Endodermal cell (in vitro differentiated cells): ENCODE data around the gene EPHA6. TPM values are rescaled to one million over a fixed set of nuclear protein-coding genes. Genes with fewer than 3 reads are reported as not detected.

Experiments
- DNase-seq: peaks from one replicate; pipeline ENCODE4 v3.0.0-alpha.2; 2017
- H3K27ac ChIP-seq: 2 replicates; pipeline ENCODE4 v1.5.1; 2013; ENCODE audit warnings: mild to moderate bottlenecking, low read depth, low read length, moderate library complexity
- H3K27me3 ChIP-seq: 2 replicates; pipeline ENCODE4 v1.6.1; 2013; ENCODE audit warnings: mild to moderate bottlenecking, low read length, moderate library complexity; ENCODE audit not compliant: insufficient read depth, control insufficient read depth, poor library complexity, severe bottlenecking
- H3K36me3 ChIP-seq: 2 replicates; pipeline ENCODE4 v1.7.0; 2013; ENCODE audit warnings: mild to moderate bottlenecking, low read length, moderate library complexity; ENCODE audit not compliant: control insufficient read depth, insufficient read depth
- H3K4me1 ChIP-seq: one replicate; pipeline ENCODE4 v1.7.0; 2013; ENCODE audit warnings: low read length; ENCODE audit not compliant: control insufficient read depth, insufficient read depth
- H3K4me3 ChIP-seq: 2 replicates; pipeline ENCODE4 v1.5.1; 2013; ENCODE audit warnings: mild to moderate bottlenecking, low read length, moderate library complexity
- H3K9ac ChIP-seq: 2 replicates; pipeline ENCODE4 v1.6.1; 2013; ENCODE audit warnings: mild to moderate bottlenecking, low read length, moderate library complexity; ENCODE audit not compliant: poor library complexity, severe bottlenecking; ENCODE audit errors: extremely low read depth
- H3K9me3 ChIP-seq: 2 replicates; pipeline ENCODE4 v1.6.1; 2013; ENCODE audit warnings: mild to moderate bottlenecking, low read length, moderate library complexity; ENCODE audit not compliant: control insufficient read depth
- H3K27ac Mint-ChIP-seq: 2 replicates; pipeline ENCODE4 v1.8.0; 2020; ENCODE audit warnings: mixed read lengths
- H3K27me3 Mint-ChIP-seq: 2 replicates; pipeline ENCODE4 v1.8.0; 2021; ENCODE audit warnings: mild to moderate bottlenecking, mixed read lengths; ENCODE audit not compliant: insufficient read depth
- H3K36me3 Mint-ChIP-seq: 2 replicates; pipeline ENCODE4 v1.8.0; 2020; ENCODE audit warnings: low read depth, mixed read lengths
- H3K4me1 Mint-ChIP-seq: 2 replicates; pipeline ENCODE4 v1.8.0; 2020; ENCODE audit warnings: mixed read lengths
- H3K4me3 Mint-ChIP-seq: 2 replicates; pipeline ENCODE4 v1.8.0; 2020; ENCODE audit warnings: mild to moderate bottlenecking, moderate library complexity, mixed read lengths
- H3K9me3 Mint-ChIP-seq: 2 replicates; pipeline ENCODE4 v1.8.0; 2020; ENCODE audit warnings: mild to moderate bottlenecking, mixed read lengths
- CTCF ChIP-seq: fragments of 200-600 bp; sonication (generic); conservative IDR thresholded peaks from 2 replicates; pipeline ENCODE4 v1.5.0; 2021; ENCODE audit warnings: antibody characterized with exemption, mild to moderate bottlenecking
- WGBS, 2 experiments: methylation state at CpG; one replicate each; pipeline versions ENCODE4 v1.1.5 to v1.1.7; 2013; ENCODE audit warnings: missing lambda C conversion rate in 2 of 2, mixed read lengths in 1 of 2; ENCODE audit not compliant: insufficient coverage in 1 of 2, insufficient read length in 1 of 2; 5-methylcytosine and 5-hydroxymethylcytosine counted together
- total RNA-seq, 2 donors: library from RNA; stranded (reverse); fragmentation: NEBNext Ultra II Directional in 1 of 2; extraction: Animal tissue kit (Norgen Biotek cat#: 25700) in 1 of 2; gene quantifications; 2 replicates in 1 of 2; 3 replicates in 1 of 2; pipeline ENCODE4 v1.2.1, GENCODE V29; 2021

EPHA6 gene
- total RNA-seq, 2 donors from 2014 or later: 4.6 to 12.2 TPM

GRCh38 chr3:97070302-97070701 lies 255.9 kb downstream of the EPHA6 start:
- TF ChIP-seq CTCF: no peak
- H3K27me3 ChIP-seq: no peaks in the 10 kb centered on the region
- DNase-seq: no peak
- no peak overlapping the region for H3K27ac ChIP-seq
- no peak overlapping the region for H3K9ac ChIP-seq
- Mint-ChIP-seq H3K9me3 (no peaks in the 10 kb centered on the region), H3K27me3 (no peaks in the 10 kb centered on the region), H3K4me3 (no peak overlapping the region), H3K4me1 (peaks cover 6% of the 10 kb centered on the region), H3K27ac (no peak overlapping the region), H3K36me3 (no peaks in the 10 kb centered on the region)
- H3K9me3 ChIP-seq: no peaks in the 10 kb centered on the region
- no peak overlapping the region for H3K4me3 ChIP-seq
- no peaks in the 10 kb centered on the region for H3K4me1 ChIP-seq
- no peaks in the 10 kb centered on the region for H3K36me3 ChIP-seq

GRCh38 chr3:97074546-97074945 lies 260.2 kb downstream of the EPHA6 start:
- Mint-ChIP-seq H3K36me3 (no peaks in the 10 kb centered on the region), H3K9me3 (peaks cover 2% of the 10 kb centered on the region), H3K27me3 (no peaks in the 10 kb centered on the region), H3K4me3 (no peak overlapping the region), H3K27ac (no peak overlapping the region), H3K4me1 (no peaks in the 10 kb centered on the region)
- WGBS, 2 experiments: 100% methylated on average over 1 of the region's 2 CpGs; no CpG with 5 or more reads in 1 of the 2 experiments
- DNase-seq: no peak
- Histone ChIP-seq H3K27ac (no peak overlapping the region), H3K9me3 (no peaks in the 10 kb centered on the region), H3K27me3 (no peaks in the 10 kb centered on the region), H3K36me3 (no peaks in the 10 kb centered on the region), H3K4me1 (no peaks in the 10 kb centered on the region), H3K9ac (no peak overlapping the region), H3K4me3 (no peak overlapping the region)
- TF ChIP-seq CTCF: no peak

- H3K9me3 Mint-ChIP-seq: peaks cover 2% of the 10 kb centered on the region
- DNase-seq: no peak
- TF ChIP-seq CTCF: no peak
- 72 to 88% methylated on average over 2 of the region's 2 CpGs for WGBS, 2 experiments
- Histone ChIP-seq H3K36me3 (no peaks in the 10 kb centered on the region), H3K27me3 (no peaks in the 10 kb centered on the region), H3K27ac (no peak overlapping the region), H3K4me3 (no peak overlapping the region), H3K4me1 (no peaks in the 10 kb centered on the region), H3K9me3 (no peaks in the 10 kb centered on the region), H3K9ac (no peak overlapping the region)
- H3K36me3 Mint-ChIP-seq: no peaks in the 10 kb centered on the region
- no peak overlapping the region for H3K27ac Mint-ChIP-seq
- no peak overlapping the region for H3K4me3 Mint-ChIP-seq
- H3K27me3 Mint-ChIP-seq: no peaks in the 10 kb centered on the region
- no peaks in the 10 kb centered on the region for H3K4me1 Mint-ChIP-seq
Measured at GRCh38 chr3:97076673-97077072, 262.3 kb downstream of the EPHA6 start.
